ENCODE data around the gene PLPP2.

The PLPP2 gene

DNA sequence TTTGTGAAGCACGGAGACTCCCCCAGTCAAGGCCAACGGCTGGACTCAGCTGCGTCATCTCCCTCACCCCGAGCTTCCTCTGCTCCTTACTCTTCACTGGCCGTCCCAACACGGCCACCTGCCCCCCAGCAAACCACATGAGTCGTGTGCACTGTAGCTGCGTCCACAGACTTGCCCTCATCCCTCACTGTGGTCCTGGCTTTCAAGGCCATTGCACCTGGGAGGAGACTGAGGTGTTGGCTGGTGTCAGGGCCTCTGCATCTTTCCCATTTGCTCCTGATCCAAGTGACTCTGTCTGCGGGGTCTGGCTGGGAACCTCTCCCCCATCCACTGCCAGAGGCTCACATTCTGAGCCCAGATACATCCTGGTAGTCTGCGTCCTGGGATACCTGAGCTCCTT lies 11.5 kb downstream of the PLPP2 start:
- H3K9ac ChIP-seq (ENCODE audit: low read length) = no peak overlapping the region
- no peak overlapping the region for H3K14ac ChIP-seq (ENCODE audit: low read length)
- H3K4me2 ChIP-seq (ENCODE audit: low read length) = no peak overlapping the region
- no peaks in the 10 kb centered on the region for H3K79me2 ChIP-seq (ENCODE audit: control insufficient read depth, insufficient read depth, low read length, poor library complexity)
- no peak overlapping the region for H3K23ac ChIP-seq (ENCODE audit: low read length)
- no peak overlapping the region for H2BK5ac ChIP-seq (ENCODE audit: low read depth, low read length, poor library complexity)
- no peak overlapping the region for H3K4me3 ChIP-seq (ENCODE audit: low read depth, low read length)
- no peak overlapping the region for H2BK12ac ChIP-seq (ENCODE audit: low read length)
- H2BK120ac ChIP-seq (ENCODE audit: insufficient read depth, low read length, poor library complexity) = no peak overlapping the region
- peaks cover 7 to 12% of the 10 kb centered on the region in 2 experiments for H3K4me1 ChIP-seq (ENCODE audit: control insufficient read depth in 1 of 2, insufficient read depth in 2 of 2, low read length in 2 of 2)
- H2AFZ ChIP-seq (ENCODE audit: insufficient read depth, low read length, poor library complexity) = no peak overlapping the region
- H4K12ac ChIP-seq (ENCODE audit: low read depth, low read length) = no peak overlapping the region
- no peaks in the 10 kb centered on the region for H3K79me1 ChIP-seq (ENCODE audit: low read length)
- H3K27me3 ChIP-seq (ENCODE audit: insufficient read depth, low read length) = no peaks in the 10 kb centered on the region
- H3K9me3 ChIP-seq (ENCODE audit: insufficient read depth, low read depth, low read length) = no peaks in the 10 kb centered on the region
- no peak for DNase-seq
- no peak overlapping the region for H3K18ac ChIP-seq (ENCODE audit: low read length)
- no peak overlapping the region for H4K91ac ChIP-seq (ENCODE audit: low read depth, low read length)
- no peak overlapping the region for H2AK5ac ChIP-seq (ENCODE audit: low read length)
- H4K8ac ChIP-seq (ENCODE audit: low read depth, low read length) = no peak overlapping the region
- WGBS (ENCODE audit: extremely low coverage, insufficient coverage, insufficient read length) = no CpG with 5 or more reads among the region's 10 CpGs
- H3K27ac ChIP-seq (ENCODE audit: low read depth, low read length) = no peak overlapping the region
- no peak overlapping the region for H3K4ac ChIP-seq (ENCODE audit: low read depth, low read length)
- peaks cover 0 to 3% of the 10 kb centered on the region in 2 experiments for H3K36me3 ChIP-seq (ENCODE audit: control insufficient read depth in 1 of 2, insufficient read depth in 2 of 2, low read length in 2 of 2)

DNA sequence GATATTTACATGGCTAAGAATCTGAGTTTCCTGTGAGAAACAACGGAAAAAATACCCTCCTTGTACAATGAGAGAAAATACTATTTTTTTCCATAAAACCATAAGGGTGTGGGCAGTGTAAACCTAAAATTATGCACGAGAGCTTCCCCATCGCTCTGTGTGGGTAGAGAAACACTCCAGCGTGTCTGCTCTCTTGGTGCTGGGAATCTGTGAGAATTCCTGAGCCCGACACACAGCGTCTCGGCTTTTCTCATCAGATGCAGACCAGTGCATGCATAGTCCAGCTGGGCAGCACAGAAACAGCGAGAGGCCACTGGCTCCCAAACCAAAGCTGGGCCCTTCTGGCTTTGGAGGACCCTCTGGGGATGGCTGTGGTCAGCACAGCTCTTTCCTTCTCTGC lies 12.0 kb downstream of the PLPP2 start:
- H2BK5ac ChIP-seq (ENCODE audit: low read depth, low read length, poor library complexity) = no peak overlapping the region
- no CpG with 5 or more reads among the region's 8 CpGs for WGBS (ENCODE audit: extremely low coverage, insufficient coverage, insufficient read length)
- H2AFZ ChIP-seq (ENCODE audit: insufficient read depth, low read length, poor library complexity) = no peak overlapping the region

DNA sequence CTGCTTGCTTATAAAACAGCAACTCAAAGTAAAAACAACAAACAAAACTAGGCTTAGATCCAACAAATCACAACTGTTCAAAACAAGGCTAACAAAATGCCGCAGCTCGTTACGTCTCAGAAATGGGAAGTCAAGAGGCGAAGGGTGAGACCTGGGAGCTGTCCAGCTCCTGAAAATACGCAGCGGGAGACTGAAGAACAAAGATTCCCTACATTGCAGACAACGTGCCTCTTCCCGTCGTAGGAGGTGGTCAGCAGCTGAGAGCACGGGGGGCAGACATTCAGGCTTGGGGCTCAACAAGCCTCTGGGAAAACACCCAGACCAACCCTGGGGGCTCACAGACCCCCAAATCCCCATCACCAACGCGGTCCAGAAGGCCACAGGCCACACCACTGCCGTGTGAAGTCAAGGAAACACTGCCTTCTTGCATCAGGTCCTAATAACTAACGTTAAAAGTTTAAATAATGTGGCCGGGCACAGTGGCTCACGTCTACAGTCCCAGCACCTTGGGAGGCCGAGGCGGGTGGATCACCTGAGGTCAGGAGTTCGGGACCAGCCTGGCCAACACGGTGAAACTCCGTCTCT lies 13.5 kb downstream of the PLPP2 start:
- Histone ChIP-seq H2BK120ac (ENCODE audit: insufficient read depth, low read length, poor library complexity) (no peak overlapping the region), H4K12ac (ENCODE audit: low read depth, low read length) (no peak overlapping the region), H2BK5ac (ENCODE audit: low read depth, low read length, poor library complexity) (no peak overlapping the region), H3K79me2 (ENCODE audit: control insufficient read depth, insufficient read depth, low read length, poor library complexity) (no peaks in the 10 kb centered on the region), H3K18ac (ENCODE audit: low read length) (no peak overlapping the region), H3K36me3 (ENCODE audit: control insufficient read depth in 1 of 2, insufficient read depth in 2 of 2, low read length in 2 of 2) (peaks cover 0 to 3% of the 10 kb centered on the region in 2 experiments), H3K9me3 (ENCODE audit: insufficient read depth, low read depth, low read length) (no peaks in the 10 kb centered on the region), H3K79me1 (ENCODE audit: low read length) (no peaks in the 10 kb centered on the region), H3K4me1 (ENCODE audit: control insufficient read depth in 1 of 2, insufficient read depth in 2 of 2, low read length in 2 of 2) (peaks cover 2 to 7% of the 10 kb centered on the region in 2 experiments), H3K4me3 (ENCODE audit: low read depth, low read length) (no peak overlapping the region), H2AFZ (ENCODE audit: insufficient read depth, low read length, poor library complexity) (no peak overlapping the region), H3K27ac (ENCODE audit: low read depth, low read length) (no peak overlapping the region), H2AK5ac (ENCODE audit: low read length) (no peak overlapping the region), H3K23ac (ENCODE audit: low read length) (no peak overlapping the region), H3K4me2 (ENCODE audit: low read length) (no peak overlapping the region), H4K91ac (ENCODE audit: low read depth, low read length) (no peak overlapping the region), H3K4ac (ENCODE audit: low read depth, low read length) (no peak overlapping the region), H3K14ac (ENCODE audit: low read length) (no peak overlapping the region), H3K27me3 (ENCODE audit: insufficient read depth, low read length) (no peaks in the 10 kb centered on the region), H2BK12ac (ENCODE audit: low read length) (no peak overlapping the region), H4K8ac (ENCODE audit: low read depth, low read length) (no peak overlapping the region), H3K9ac (ENCODE audit: low read length) (no peak overlapping the region)
- peak; percentile 62 to 83 for DNase-seq
- no CpG with 5 or more reads among the region's 21 CpGs for whole genome bisulfite sequencing (ENCODE audit: extremely low coverage, insufficient coverage, insufficient read length)

More for the DNA sequence above, 12.0 kb downstream of the PLPP2 start:
- no peak overlapping the region for H2BK12ac ChIP-seq (ENCODE audit: low read length)
- no peaks in the 10 kb centered on the region for H3K79me1 ChIP-seq (ENCODE audit: low read length)
- H2BK120ac ChIP-seq (ENCODE audit: insufficient read depth, low read length, poor library complexity) = no peak overlapping the region
- H3K27me3 ChIP-seq (ENCODE audit: insufficient read depth, low read length) = no peaks in the 10 kb centered on the region
- H3K27ac ChIP-seq (ENCODE audit: low read depth, low read length) = no peak overlapping the region
- no peak overlapping the region for H3K4me2 ChIP-seq (ENCODE audit: low read length)
- H3K9me3 ChIP-seq (ENCODE audit: insufficient read depth, low read depth, low read length) = no peaks in the 10 kb centered on the region
- H3K4me3 ChIP-seq (ENCODE audit: low read depth, low read length) = no peak overlapping the region
- no peak overlapping the region for H4K8ac ChIP-seq (ENCODE audit: low read depth, low read length)
- DNase-seq = no peak
- no peaks in the 10 kb centered on the region for H3K79me2 ChIP-seq (ENCODE audit: control insufficient read depth, insufficient read depth, low read length, poor library complexity)
- peaks cover 0 to 3% of the 10 kb centered on the region in 2 experiments for H3K36me3 ChIP-seq (ENCODE audit: control insufficient read depth in 1 of 2, insufficient read depth in 2 of 2, low read length in 2 of 2)
- no peak overlapping the region for H3K14ac ChIP-seq (ENCODE audit: low read length)
- no peak overlapping the region for H4K12ac ChIP-seq (ENCODE audit: low read depth, low read length)
- peaks cover 7 to 12% of the 10 kb centered on the region in 2 experiments for H3K4me1 ChIP-seq (ENCODE audit: control insufficient read depth in 1 of 2, insufficient read depth in 2 of 2, low read length in 2 of 2)
- no peak overlapping the region for H3K9ac ChIP-seq (ENCODE audit: low read length)
- H2AK5ac ChIP-seq (ENCODE audit: low read length) = no peak overlapping the region
- no peak overlapping the region for H3K18ac ChIP-seq (ENCODE audit: low read length)
- H4K91ac ChIP-seq (ENCODE audit: low read depth, low read length) = no peak overlapping the region
- no peak overlapping the region for H3K4ac ChIP-seq (ENCODE audit: low read depth, low read length)
- no peak overlapping the region for H3K23ac ChIP-seq (ENCODE audit: low read length)

DNA sequence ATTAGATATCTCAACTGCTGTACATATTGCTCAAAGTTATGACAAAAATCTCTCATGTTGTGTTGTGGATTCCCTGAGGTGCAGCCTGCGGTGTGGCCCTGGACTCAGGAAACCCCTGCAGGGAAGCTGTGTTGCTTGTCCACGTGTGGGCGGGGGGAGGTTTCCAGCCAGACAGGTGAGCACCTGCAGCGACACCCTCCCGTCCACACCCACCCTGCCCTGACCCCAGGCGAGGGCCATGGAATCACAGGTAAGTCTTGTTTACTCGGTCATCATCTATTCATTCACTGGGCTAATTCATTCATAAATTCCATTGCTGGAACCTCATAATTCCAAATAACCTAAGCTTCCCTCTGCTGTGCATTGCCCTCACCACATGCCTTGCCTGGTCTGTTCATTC lies 14.1 kb downstream of the PLPP2 start:
- H3K9ac ChIP-seq (ENCODE audit: low read length) = no peak overlapping the region
- no peaks in the 10 kb centered on the region for H3K27me3 ChIP-seq (ENCODE audit: insufficient read depth, low read length)
- H3K4me3 ChIP-seq (ENCODE audit: low read depth, low read length) = no peak overlapping the region
- no peak overlapping the region for H4K12ac ChIP-seq (ENCODE audit: low read depth, low read length)
- H3K27ac ChIP-seq (ENCODE audit: low read depth, low read length) = no peak overlapping the region
- H3K23ac ChIP-seq (ENCODE audit: low read length) = no peak overlapping the region
- H3K14ac ChIP-seq (ENCODE audit: low read length) = no peak overlapping the region
- no peaks in the 10 kb centered on the region for H3K9me3 ChIP-seq (ENCODE audit: insufficient read depth, low read depth, low read length)
- H3K36me3 ChIP-seq (ENCODE audit: control insufficient read depth in 1 of 2, insufficient read depth in 2 of 2, low read length in 2 of 2) = peaks cover 0 to 3% of the 10 kb centered on the region in 2 experiments
- H3K18ac ChIP-seq (ENCODE audit: low read length) = no peak overlapping the region
- no peaks in the 10 kb centered on the region for H3K79me2 ChIP-seq (ENCODE audit: control insufficient read depth, insufficient read depth, low read length, poor library complexity)
- H3K4ac ChIP-seq (ENCODE audit: low read depth, low read length) = no peak overlapping the region
- no peak overlapping the region for H2AK5ac ChIP-seq (ENCODE audit: low read length)
- no peak overlapping the region for H4K91ac ChIP-seq (ENCODE audit: low read depth, low read length)
- no peaks in the 10 kb centered on the region for H3K79me1 ChIP-seq (ENCODE audit: low read length)
- H3K4me2 ChIP-seq (ENCODE audit: low read length) = no peak overlapping the region
- no peak overlapping the region for H2BK5ac ChIP-seq (ENCODE audit: low read depth, low read length, poor library complexity)
- H2AFZ ChIP-seq (ENCODE audit: insufficient read depth, low read length, poor library complexity) = no peak overlapping the region
- WGBS (ENCODE audit: extremely low coverage, insufficient coverage, insufficient read length) = no CpG with 5 or more reads among the region's 7 CpGs
- H3K4me1 ChIP-seq (ENCODE audit: control insufficient read depth in 1 of 2, insufficient read depth in 2 of 2, low read length in 2 of 2) = peaks cover 0 to 6% of the 10 kb centered on the region in 2 experiments
- no peak overlapping the region for H2BK12ac ChIP-seq (ENCODE audit: low read length)
- DNase-seq = peak; percentile 77 to 84
- no peak overlapping the region for H4K8ac ChIP-seq (ENCODE audit: low read depth, low read length)
- no peak overlapping the region for H2BK120ac ChIP-seq (ENCODE audit: insufficient read depth, low read length, poor library complexity)
